Daoy (cell line): ENCODE results near the gene ABHD11. TPM values are rescaled to one million over a fixed set of nuclear protein-coding genes. Genes with fewer than 3 reads are reported as not detected.
"Not testable (repeated sequence)": the region's sequence is repeated elsewhere in the genome, so short reads cannot be mapped to it uniquely, and the experiment has no call there.

Source experiments
- DNase-seq: peaks from one replicate; pipeline ENCODE4 v3.0.0-alpha.2; 2015; ENCODE audit warnings: low read depth
- total RNA-seq: library from RNA; depleted of rRNA; stranded (reverse); fragments of >200 nt; shearing (Covaris generic); gene quantifications from 2 replicates; pipeline ENCODE4 v1.2.3, GENCODE V29; 2014

ABHD11 gene
- total RNA-seq, 1 experiment from 2014 or later, result 30.0 TPM

GRCh38 chr7:73719806-73720169 lies 18.8 kb downstream of the ABHD11 start:
- DNase-seq, result no peak

GRCh38 chr7:73718905-73719805 lies 19.4 kb downstream of the ABHD11 start, which contains the start of gene STX1A:
TSS of gene STX1A (minus strand) at chr7:73719669. CDS start at chr7:73719631, 38 bp downstream.
- DNase-seq, result peak; percentile 94

GRCh38 chr7:73718438-73718881 lies 20.1 kb downstream of the ABHD11 start:
- DNase-seq, result no peak

- DNase-seq, result peak; percentile 100
Measured at GRCh38 chr7:73717991-73718405, 20.6 kb downstream of the ABHD11 start.

- DNase-seq, result peak; percentile 65
Measured at GRCh38 chr7:73717025-73717807, 21.4 kb downstream of the ABHD11 start.

GRCh38 chr7:73716318-73716890 lies 22.2 kb downstream of the ABHD11 start:
- no peak for DNase-seq

GRCh38 chr7:73715648-73716317 lies 22.8 kb downstream of the ABHD11 start:
- DNase-seq, result peak; percentile 100

GRCh38 chr7:73713319-73713718 lies 25.3 kb downstream of the ABHD11 start:
- not testable (repeated sequence) for DNase-seq

- DNase-seq, result no peak
Measured at GRCh38 chr7:73712773-73713172, 25.8 kb downstream of the ABHD11 start.

- no peak for DNase-seq
Measured at GRCh38 chr7:73708961-73709549, 29.5 kb downstream of the ABHD11 start.

GRCh38 chr7:73707045-73707631 lies 31.5 kb downstream of the ABHD11 start:
- peak; percentile 96 for DNase-seq

- DNase-seq, result peak; percentile 97
Measured at GRCh38 chr7:73706126-73707044, 32.2 kb downstream of the ABHD11 start.

GRCh38 chr7:73705551-73705920 lies 33.1 kb downstream of the ABHD11 start:
- DNase-seq, result peak; percentile 83

- peak; percentile 98 for DNase-seq
Measured at GRCh38 chr7:73704640-73705550, 33.7 kb downstream of the ABHD11 start.

GRCh38 chr7:73703757-73704639 lies 34.6 kb downstream of the ABHD11 start:
- DNase-seq, result peak; percentile 60

GRCh38 chr7:73703225-73703624 lies 35.4 kb downstream of the ABHD11 start:
- no peak for DNase-seq

- DNase-seq, result no peak
Measured at GRCh38 chr7:73702665-73703064, 35.9 kb downstream of the ABHD11 start.

- no peak for DNase-seq
Measured at GRCh38 chr7:73702226-73702625, 36.4 kb downstream of the ABHD11 start.
